ENCODE data around the gene REV3L.
"Not testable (repeated sequence)": the region's sequence is repeated elsewhere in the genome, so short reads cannot be mapped to it uniquely, and the experiment has no call there.

REV3L gene

GRCh38 chr6:111520524-111520923 lies 37.5 kb upstream of the REV3L start:
- H3K27me3 Mint-ChIP-seq (ENCODE audit: low read depth), result no peaks in the 10 kb centered on the region
- peaks cover 24% of the 10 kb centered on the region for H3K4me1 Mint-ChIP-seq
- peaks cover 11% of the 10 kb centered on the region for H3K36me3 Mint-ChIP-seq (ENCODE audit: low read depth)
- H3K27ac Mint-ChIP-seq, result no peak overlapping the region
- H3K4me3 Mint-ChIP-seq, result no peak overlapping the region
- peaks cover 12% of the 10 kb centered on the region for H3K9me3 Mint-ChIP-seq
- no peak for TF ChIP-seq CTCF (IDR thresholded peaks at IDR 0.05; ENCODE audit: unreplicated experiment in 3 of 3)

GRCh38 chr6:111517965-111518364 lies 34.9 kb upstream of the REV3L start:
- TF ChIP-seq CTCF (IDR thresholded peaks at IDR 0.05; ENCODE audit: unreplicated experiment in 3 of 3), result no peak
- H3K36me3 Mint-ChIP-seq (ENCODE audit: low read depth), result peaks cover 11% of the 10 kb centered on the region
- H3K27me3 Mint-ChIP-seq (ENCODE audit: low read depth), result no peaks in the 10 kb centered on the region
- peaks cover 10% of the 10 kb centered on the region for H3K9me3 Mint-ChIP-seq
- no peak overlapping the region for H3K27ac Mint-ChIP-seq
- no peaks in the 10 kb centered on the region for H3K4me1 Mint-ChIP-seq
- no peak overlapping the region for H3K4me3 Mint-ChIP-seq

GRCh38 chr6:111515259-111515658 lies 32.2 kb upstream of the REV3L start:
- no peaks in the 10 kb centered on the region for H3K4me1 Mint-ChIP-seq
- H3K36me3 Mint-ChIP-seq (ENCODE audit: low read depth), result no peaks in the 10 kb centered on the region
- no peak for TF ChIP-seq CTCF (IDR thresholded peaks at IDR 0.05; ENCODE audit: unreplicated experiment in 3 of 3)
- no peak overlapping the region for H3K4me3 Mint-ChIP-seq
- no peak overlapping the region for H3K27ac Mint-ChIP-seq
- no peaks in the 10 kb centered on the region for H3K27me3 Mint-ChIP-seq (ENCODE audit: low read depth)
- H3K9me3 Mint-ChIP-seq, result peaks cover 3% of the 10 kb centered on the region

DNA sequence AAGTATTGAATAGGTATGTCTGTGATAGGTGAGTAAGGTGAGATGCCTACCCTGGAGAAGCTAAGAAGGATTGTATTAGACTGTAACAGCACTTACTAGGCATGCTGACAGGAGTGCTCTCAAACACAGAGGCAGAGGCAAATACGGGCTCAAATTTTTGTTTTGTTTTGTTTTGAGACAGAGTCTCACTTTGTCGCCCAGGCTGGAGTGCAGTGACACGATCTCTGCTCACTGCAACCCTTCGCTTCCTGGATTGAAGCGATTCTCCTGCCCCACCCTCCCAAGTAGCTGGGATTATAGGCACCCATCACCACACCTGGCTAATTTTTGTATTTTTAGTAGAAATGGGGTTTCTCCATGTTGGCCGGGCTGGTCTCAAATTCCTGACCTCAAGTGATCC lies 31.5 kb upstream of the REV3L start:
- not testable (repeated sequence) for H3K4me3 Mint-ChIP-seq; H3K27ac Mint-ChIP-seq; H3K27me3 Mint-ChIP-seq (ENCODE audit: low read depth); H3K36me3 Mint-ChIP-seq (ENCODE audit: low read depth); H3K9me3 Mint-ChIP-seq; H3K4me1 Mint-ChIP-seq

DNA sequence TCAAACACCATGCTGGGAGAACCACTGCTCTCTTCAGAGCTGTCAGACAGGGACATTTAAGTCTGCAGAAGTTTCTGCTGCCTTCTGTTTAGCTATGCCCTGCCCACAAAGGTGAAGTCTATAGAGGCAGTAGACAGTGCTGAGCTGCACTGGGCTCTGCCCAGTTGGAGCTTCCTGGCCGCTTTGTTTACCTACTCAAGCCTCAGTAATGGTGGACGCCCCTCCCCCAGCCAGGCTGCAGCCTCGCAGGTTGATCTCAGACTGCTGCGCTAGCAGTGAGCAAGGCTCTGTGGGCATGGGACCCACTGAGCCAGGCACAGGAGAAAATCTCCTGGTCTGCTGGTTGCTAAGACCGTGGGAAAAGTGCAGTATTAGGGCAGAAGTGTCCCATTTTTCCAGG lies 24.2 kb upstream of the REV3L start:
- H3K4me1 Mint-ChIP-seq, result peaks cover 12% of the 10 kb centered on the region

DNA sequence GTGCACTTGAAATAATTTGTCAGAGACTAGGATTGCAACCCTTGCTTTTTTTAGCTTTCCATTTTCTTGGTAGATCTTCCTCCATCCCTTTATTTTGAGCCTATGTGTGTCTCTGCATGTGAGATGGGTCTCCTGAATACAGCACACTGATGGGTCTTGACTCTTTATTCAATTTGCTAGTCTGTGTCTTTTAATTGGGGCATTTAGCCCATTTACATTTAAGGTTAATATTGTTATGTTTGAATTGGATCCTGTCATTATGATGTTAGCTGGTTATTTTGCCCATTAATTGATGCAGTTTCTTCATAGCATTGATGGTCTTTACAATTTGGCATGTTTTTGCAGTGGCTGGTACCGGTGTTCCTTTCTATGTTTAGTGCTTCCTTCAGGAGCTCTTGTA lies 22.5 kb upstream of the REV3L start:
- not testable (repeated sequence) for H3K27me3 Mint-ChIP-seq (ENCODE audit: low read depth); H3K4me3 Mint-ChIP-seq; H3K27ac Mint-ChIP-seq
- H3K36me3 Mint-ChIP-seq (ENCODE audit: low read depth), result peaks cover 23% of the 10 kb centered on the region
- H3K9me3 Mint-ChIP-seq, result peaks cover 12% of the 10 kb centered on the region
- H3K4me1 Mint-ChIP-seq, result peaks cover 19% of the 10 kb centered on the region

More for the DNA sequence above, 24.2 kb upstream of the REV3L start:
- H3K4me3 Mint-ChIP-seq; H3K27me3 Mint-ChIP-seq (ENCODE audit: low read depth); H3K27ac Mint-ChIP-seq: not testable (repeated sequence)
- H3K9me3 Mint-ChIP-seq, result peaks cover 12% of the 10 kb centered on the region
- H3K36me3 Mint-ChIP-seq (ENCODE audit: low read depth), result peaks cover 23% of the 10 kb centered on the region

- Mint-ChIP-seq H3K9me3 (peaks cover 12% of the 10 kb centered on the region), H3K27ac (peak overlapping the region; percentile 84 to 91 (median 88)), H3K4me1 (peaks cover 19% of the 10 kb centered on the region), H3K36me3 (ENCODE audit: low read depth) (peaks cover 19% of the 10 kb centered on the region), H3K4me3 (no peak overlapping the region), H3K27me3 (ENCODE audit: low read depth) (no peaks in the 10 kb centered on the region)
- no peak for TF ChIP-seq CTCF (IDR thresholded peaks at IDR 0.05; ENCODE audit: unreplicated experiment in 3 of 3)
Measured at GRCh38 chr6:111503660-111504059, 20.6 kb upstream of the REV3L start.

DNA sequence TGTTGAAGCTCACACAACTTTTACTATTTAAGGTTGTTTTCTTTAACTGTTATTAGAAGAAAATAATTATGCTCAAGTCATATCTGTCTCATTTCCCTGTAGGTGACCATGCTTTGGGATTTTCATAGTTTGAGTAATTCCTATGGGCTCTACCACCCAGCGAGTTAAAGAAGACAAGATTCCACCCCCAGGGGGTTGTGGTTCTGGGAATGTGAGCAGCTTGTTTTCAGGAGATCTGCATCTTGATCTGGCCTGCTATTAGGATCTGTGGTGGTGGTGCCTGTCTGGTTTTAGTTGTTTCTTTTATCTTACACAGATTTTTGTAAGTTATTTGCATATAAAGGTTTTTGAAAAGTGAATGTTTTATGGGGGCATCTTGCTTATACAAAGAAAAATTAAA lies 20.2 kb upstream of the REV3L start:
- Mint-ChIP-seq H3K4me1 (peaks cover 19% of the 10 kb centered on the region), H3K36me3 (ENCODE audit: low read depth) (peaks cover 19% of the 10 kb centered on the region), H3K27ac (peak overlapping the region; percentile 84 to 91 (median 88)), H3K9me3 (peaks cover 12% of the 10 kb centered on the region), H3K4me3 (no peak overlapping the region), H3K27me3 (ENCODE audit: low read depth) (no peaks in the 10 kb centered on the region)
- no peak for TF ChIP-seq CTCF (IDR thresholded peaks at IDR 0.05; ENCODE audit: unreplicated experiment in 3 of 3)
